GM18502 (cell line): ENCODE results near the gene JOSD1.

Experiments used
- ATAC-seq: cut with Tn5 transposase; IDR thresholded peaks from one replicate; pipeline ENCODE4 v1.9.1; 2021; ENCODE audit warnings: mild to moderate bottlenecking; ENCODE audit not compliant: unreplicated experiment, poor library complexity

The JOSD1 gene

DNA sequence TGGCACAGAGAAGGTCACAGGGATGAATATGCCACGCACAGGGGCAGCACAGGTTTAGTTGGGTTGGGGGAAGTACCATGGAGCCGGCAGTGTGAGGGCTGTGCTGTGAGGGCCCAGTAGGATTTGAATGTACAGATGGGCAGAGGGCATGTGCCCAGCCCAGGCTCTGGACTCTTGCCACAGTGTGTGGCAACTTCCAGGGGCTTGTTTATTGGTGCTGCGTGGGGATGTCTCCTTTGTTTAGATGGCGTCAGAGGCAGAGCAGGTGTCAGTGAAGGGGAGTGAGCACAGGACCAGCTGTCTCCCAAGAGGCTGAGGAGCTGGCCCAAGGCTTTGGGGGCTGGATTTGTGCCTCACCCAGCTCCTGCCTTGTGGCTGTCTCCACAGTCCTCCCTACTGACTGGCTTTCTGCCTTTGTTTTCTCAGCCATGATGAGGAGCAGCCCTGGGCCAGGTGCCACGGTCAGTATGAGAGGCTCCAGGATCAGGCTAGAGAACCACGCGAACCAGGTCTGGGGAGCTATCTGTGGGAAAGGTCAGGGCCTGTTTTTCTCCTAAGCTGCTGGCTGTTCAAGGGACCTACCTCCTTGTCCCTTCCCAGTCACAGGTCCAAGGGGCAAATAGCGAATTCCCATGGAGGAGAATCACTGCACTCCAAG lies 33.1 kb upstream of the JOSD1 start:
- no peak for ATAC-seq

DNA sequence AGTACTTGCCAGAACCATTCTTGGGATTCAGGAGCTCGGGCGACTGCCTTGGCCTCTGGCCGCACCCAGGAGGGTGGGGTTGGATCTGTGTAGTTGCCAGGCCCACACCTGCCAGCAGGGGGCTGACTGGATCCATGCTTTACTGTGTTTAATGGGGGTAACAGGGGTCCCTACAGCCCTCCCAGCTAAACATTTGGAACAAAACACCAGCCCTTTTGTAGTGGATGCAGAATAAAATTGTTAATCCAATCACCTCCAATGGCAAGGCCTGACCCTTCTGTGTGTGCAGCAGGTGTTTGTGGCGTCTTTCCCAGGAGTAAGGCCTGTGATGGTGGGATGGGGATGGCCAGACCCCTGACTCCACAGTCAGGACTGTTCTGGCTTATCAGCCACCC lies 32.6 kb upstream of the JOSD1 start:
- ATAC-seq = no peak

GRCh38 chr22:38732251-38732815 lies 31.6 kb upstream of the JOSD1 start:
- no peak for ATAC-seq

- no peak for ATAC-seq
These were observed 31.0 kb upstream of the JOSD1 start for GRCh38 chr22:38731703-38732161.

DNA sequence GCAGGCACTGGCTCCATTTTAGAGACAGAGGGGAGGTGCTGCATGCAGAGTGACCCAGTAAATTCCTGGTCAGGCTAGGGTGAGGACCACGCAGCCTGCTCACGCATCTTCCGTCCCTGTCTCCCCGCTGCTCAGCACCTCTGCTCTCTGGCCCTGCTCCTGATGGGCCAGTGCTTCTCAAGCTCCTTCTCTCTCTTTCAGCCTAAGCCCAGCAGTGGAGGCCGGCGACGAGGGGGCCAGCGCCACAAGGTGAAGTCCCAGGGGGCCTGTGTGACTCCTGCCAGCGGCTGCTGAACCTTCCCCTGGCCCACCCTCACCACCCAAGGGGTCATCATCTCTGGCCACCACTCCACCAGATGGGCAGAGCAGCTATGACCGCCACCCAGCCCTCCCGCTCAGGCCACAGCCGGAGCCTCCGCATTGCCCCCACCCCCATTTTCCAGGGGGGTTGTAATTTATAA lies 29.7 kb upstream of the JOSD1 start:
- ATAC-seq = no peak

DNA sequence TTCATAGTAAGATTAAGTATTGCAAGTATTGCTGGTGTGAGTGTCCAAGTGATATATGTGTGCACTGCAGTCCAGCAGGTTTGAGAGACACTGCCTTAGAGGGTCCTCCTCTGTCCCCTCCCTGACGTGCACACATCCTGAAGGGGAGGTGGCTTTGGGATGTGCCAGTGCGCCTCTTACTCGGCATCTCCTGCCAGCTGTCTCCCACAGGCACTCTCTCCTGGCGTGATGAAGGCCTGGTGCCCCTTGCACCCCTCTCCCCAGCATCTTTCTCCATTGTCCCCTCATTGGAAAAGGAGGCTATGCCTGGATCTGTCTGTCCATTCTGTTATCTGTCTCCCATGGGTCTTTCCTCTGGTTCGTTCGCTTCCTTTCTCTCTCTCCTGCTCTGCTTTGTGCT lies 29.2 kb upstream of the JOSD1 start:
- no peak for ATAC-seq

GRCh38 chr22:38728871-38729796 lies 28.4 kb upstream of the JOSD1 start:
- ATAC-seq = no peak

- no peak for ATAC-seq
These were observed 27.0 kb upstream of the JOSD1 start for GRCh38 chr22:38727530-38728451.

DNA sequence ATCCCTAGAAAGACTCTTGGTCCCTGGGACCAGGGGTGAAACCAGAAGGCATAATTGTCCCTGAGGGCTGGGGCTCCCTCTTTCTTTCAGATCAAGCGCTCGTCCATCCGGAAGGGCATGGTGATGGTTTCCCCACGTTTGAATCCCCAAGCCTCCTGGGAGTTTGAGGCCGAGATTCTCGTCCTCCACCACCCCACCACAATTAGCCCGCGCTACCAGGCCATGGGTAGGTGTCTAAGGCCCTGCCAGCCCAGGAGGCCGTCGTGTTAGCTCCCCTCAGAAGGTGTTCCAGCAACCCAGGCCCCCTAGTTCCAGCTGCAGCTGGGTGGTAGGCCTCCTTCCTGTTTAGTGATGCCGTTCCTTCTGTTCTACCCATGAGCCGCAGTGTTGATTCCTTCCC lies 26.4 kb upstream of the JOSD1 start:
- no peak for ATAC-seq

DNA sequence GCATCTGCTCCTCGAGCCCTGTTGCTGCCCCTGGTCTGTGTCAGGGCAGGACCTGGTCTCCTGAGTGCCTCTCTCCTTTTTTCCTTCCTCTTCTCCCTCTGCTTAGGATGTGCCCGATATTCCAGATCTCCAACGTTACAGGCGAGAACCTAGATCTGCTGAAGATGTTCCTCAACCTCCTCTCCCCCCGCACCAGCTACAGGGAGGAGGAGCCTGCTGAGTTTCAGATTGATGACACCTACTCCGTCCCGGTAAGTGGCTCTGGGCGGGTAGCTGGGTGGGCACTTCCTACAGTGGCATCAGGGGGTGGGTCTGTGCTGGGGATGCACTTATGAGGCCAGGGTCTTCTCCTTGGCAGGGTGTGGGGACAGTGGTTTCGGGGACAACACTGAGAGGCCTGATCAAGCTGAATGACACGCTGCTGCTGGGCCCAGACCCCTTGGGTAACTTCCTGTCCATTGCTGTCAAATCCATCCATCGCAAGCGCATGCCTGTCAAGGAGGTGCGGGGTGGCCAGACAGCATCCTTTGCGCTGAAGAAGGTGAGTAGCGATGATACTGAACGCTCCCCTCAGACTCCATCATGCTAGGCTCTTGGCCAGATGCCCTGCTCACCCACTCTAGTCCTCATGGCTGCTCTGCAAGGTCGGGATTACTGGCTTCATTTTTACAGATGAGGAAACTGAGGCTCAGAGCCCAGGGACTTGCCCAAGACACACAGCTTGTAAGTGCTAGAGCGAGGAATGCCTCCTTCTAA lies 25.3 kb upstream of the JOSD1 start:
- no peak for ATAC-seq

- no peak for ATAC-seq
These were observed 24.3 kb upstream of the JOSD1 start for GRCh38 chr22:38724926-38725571.

GRCh38 chr22:38724176-38724575 lies 23.4 kb upstream of the JOSD1 start:
- ATAC-seq = no peak

- no peak for ATAC-seq
These were observed 20.8 kb upstream of the JOSD1 start for GRCh38 chr22:38721551-38721950.

- no peak for ATAC-seq
These were observed 19.6 kb upstream of the JOSD1 start for GRCh38 chr22:38720350-38720749.

- ATAC-seq = no peak
These were observed 18.5 kb upstream of the JOSD1 start for GRCh38 chr22:38719196-38719595.

GRCh38 chr22:38718414-38718813 lies 17.7 kb upstream of the JOSD1 start:
- no peak for ATAC-seq

DNA sequence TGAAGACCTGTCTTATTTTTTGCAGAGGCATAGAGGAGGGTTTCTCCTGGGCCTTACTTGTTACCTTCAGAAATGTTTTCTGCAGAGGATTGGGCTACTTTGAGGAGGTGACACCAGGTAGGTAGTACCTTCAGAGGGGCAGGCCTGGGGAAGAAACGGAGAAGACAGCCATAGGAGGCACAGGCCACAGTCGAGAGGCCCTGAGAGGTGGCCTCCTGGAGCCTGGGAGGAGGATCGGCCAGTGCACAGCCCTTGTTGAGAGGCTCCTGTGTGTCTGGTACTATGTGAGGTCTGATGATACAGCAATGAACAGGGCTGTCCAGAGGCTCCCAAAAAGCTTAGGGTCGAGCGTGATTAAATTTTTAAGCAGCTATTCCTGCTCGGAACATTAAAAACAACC lies 16.5 kb upstream of the JOSD1 start:
- ATAC-seq = no peak

GRCh38 chr22:38716826-38717225 lies 16.1 kb upstream of the JOSD1 start:
- no peak for ATAC-seq

DNA sequence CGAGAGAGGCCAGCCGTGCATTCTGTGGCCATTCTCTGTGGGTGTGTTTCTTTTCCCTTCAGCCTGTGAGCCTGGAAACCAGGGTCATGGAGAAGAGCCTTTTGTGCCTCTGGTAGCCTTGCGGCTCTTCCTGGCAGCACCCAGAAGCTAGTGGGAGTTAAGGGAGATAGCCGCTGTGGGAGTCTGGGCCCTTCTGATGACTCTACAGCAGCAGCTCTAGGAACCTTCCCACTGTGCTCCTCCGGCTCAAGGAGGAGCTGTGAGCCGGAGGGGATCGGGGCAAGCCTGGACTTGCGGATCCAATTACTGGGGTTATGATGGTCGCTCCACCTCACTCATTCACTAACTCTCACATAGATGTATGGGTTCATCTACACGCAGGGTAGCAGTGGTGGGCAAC lies 15.5 kb upstream of the JOSD1 start:
- ATAC-seq = no peak
